ENCODE results near the gene KRTAP5-5. TPM values are rescaled to one million over a fixed set of nuclear protein-coding genes. Genes with fewer than 3 reads are reported as not detected.

KRTAP5-5 gene
- total and polyA plus RNA-seq, 2 of the 8 experiments (the other 6 are each of a cell fraction or from before 2014, with no cell fraction given), result 0.09 TPM; not detected in 1

- Histone ChIP-seq H2BK20ac (ENCODE audit: low read length) (no peak overlapping the region), H3K9ac (replicated peaks in 1 of 4; ENCODE audit: extremely low read depth in 1 of 4, low read depth in 3 of 4, low read length in 3 of 4) (no peak overlapping the region), H3K56ac (replicated peaks; ENCODE audit: insufficient read length, low read depth, low read length) (no peak overlapping the region), H3K4me3 (ENCODE audit: extremely low read depth in 1 of 4, insufficient read depth in 2 of 4, low read depth in 3 of 4, low read length in 4 of 4) (no peak overlapping the region), H3K9me3 (ENCODE audit: insufficient read depth in 2 of 2, low read depth in 1 of 2, low read length in 1 of 2) (no peaks in the 10 kb centered on the region), H2BK12ac (ENCODE audit: low read depth, low read length) (0 out of 2 replicates have a peak overlapping the region, but pooled peaks have one; percentile 27), H3K27me3 (replicated peaks in 1 of 4; ENCODE audit: control insufficient read depth in 3 of 4, extremely low read depth in 1 of 4, insufficient read depth in 3 of 4, low read length in 3 of 4) (no peaks in the 10 kb centered on the region; a peak in 1 of 7 replicates), H3K23ac (ENCODE audit: insufficient read length) (no peak overlapping the region), H3K36me3 (ENCODE audit: control insufficient read depth in 2 of 4, insufficient read depth in 4 of 4, low read length in 3 of 4) (no peaks in the 10 kb centered on the region), H3K14ac (ENCODE audit: insufficient read length) (no peak overlapping the region), H2BK120ac (replicated peaks; ENCODE audit: low read depth, low read length) (no peak overlapping the region), H3K18ac (ENCODE audit: extremely low read depth, low read length) (no peak overlapping the region), H2AK5ac (ENCODE audit: low read depth, low read length) (no peak overlapping the region), H3K79me2 (ENCODE audit: control insufficient read depth in 1 of 2, insufficient read depth in 2 of 2, low read length in 2 of 2) (no peaks in the 10 kb centered on the region), H3K23me2 (ENCODE audit: low read depth, low read length) (no peaks in the 10 kb centered on the region; the same call in 1 of the 2 replicates), H3K4me1 (replicated peaks in 1 of 4; ENCODE audit: control insufficient read depth in 3 of 4, insufficient read depth in 4 of 4, low read length in 3 of 4) (no peaks in the 10 kb centered on the region; a peak in 1 of 7 replicates), H4K91ac (replicated peaks; ENCODE audit: insufficient read length, low read length) (no peak overlapping the region), H4K20me1 (replicated peaks in 1 of 2; ENCODE audit: control insufficient read depth in 1 of 2, insufficient read depth in 2 of 2, low read length in 2 of 2) (no peaks in the 10 kb centered on the region), H3K27ac (ENCODE audit: low read depth, low read length) (no peak overlapping the region), H3K4me2 (ENCODE audit: insufficient read depth in 1 of 2, low read depth in 2 of 2, low read length in 2 of 2) (no peak overlapping the region), H3K79me1 (ENCODE audit: low read depth, low read length) (no peaks in the 10 kb centered on the region), H2BK15ac (ENCODE audit: low read length) (no peak overlapping the region), H2BK5ac (ENCODE audit: low read depth, low read length) (peak overlapping the region; percentile 44; the same call in 1 of the 2 replicates), H2AFZ (ENCODE audit: low read length) (0 out of 2 replicates have a peak overlapping the region, but pooled peaks have one; percentile 34), H4K5ac (ENCODE audit: insufficient read length, low read depth, low read length) (no peak overlapping the region), H4K8ac (ENCODE audit: extremely low read depth, insufficient read depth, low read length) (peak overlapping the region; percentile 20; the same call in 1 of the 2 replicates), H3K4ac (replicated peaks; ENCODE audit: insufficient read length, low read depth, low read length) (no peak overlapping the region)
- WGBS, 2 experiments (ENCODE audit: extremely low coverage in 1 of 2, insufficient coverage in 1 of 2, insufficient read length in 1 of 2, insufficient replicate concordance in 2 of 2, low coverage in 1 of 2, low lambda C conversion rate in 2 of 2, missing lambda C conversion rate in 1 of 2), result 56% methylated on average over 31 of the region's 32 CpGs; no CpG with 5 or more reads in 1 of the 2 experiments
- POLR2A ChIA-PET (ENCODE audit: partially characterized antibody), result no interaction called here
- CTCF ChIA-PET (ENCODE audit: partially characterized antibody), result interaction anchor here (0.6 to 4.9 kb wide), 42 partner anchors 8 to 620 kb away, joined by 3 to 47 read pairs (median 4); partner anchors contain the start of genes KRTAP5-3 and KRTAP5-5
- FAIRE-seq (no peak), DNase-seq (ENCODE audit: low read depth in 1 of 2, low spot score in 2 of 2) (peak; percentile 58 to 87)
- TF ChIP-seq CTCF (IDR thresholded peaks at IDR 0.05; ENCODE audit: control extremely low read depth in 1 of 3, insufficient read depth in 1 of 3, low read depth in 1 of 3, low read length in 3 of 3) (peak; percentile 86 to 92 (median 89)), TBP (IDR thresholded peaks at IDR 0.05; ENCODE audit: low read depth, low read length) (no peak), MAFK (IDR thresholded peaks at IDR 0.05; ENCODE audit: low read depth, low read length) (no peak), RAD21 (IDR thresholded peaks at IDR 0.05 in 1 of 2, conservative IDR thresholded peaks at IDR 0.05 in 1 of 2; ENCODE audit: low read depth in 2 of 2, low read length in 2 of 2) (peak; percentile 42 to 60; a peak in 3 of 4 replicates), CBX5 (IDR thresholded peaks at IDR 0.05; ENCODE audit: low read depth, low read length) (no peak), MAX (IDR thresholded peaks at IDR 0.05) (peak; percentile 49; the same call in 1 of the 2 replicates), EGR1 (IDR thresholded peaks at IDR 0.05; ENCODE audit: borderline replicate concordance, low read depth, low read length) (no peak), YY1 (IDR thresholded peaks at IDR 0.05; ENCODE audit: low read depth, low read length) (0 out of 2 replicates have a peak, but pooled peaks have one; percentile 12)
Measured at GRCh38 chr11:1640076-1640946, 10.7 kb downstream of the KRTAP5-5 start.
